Effector CD4-positive, alpha-beta T cell (primary cell): ENCODE data around the gene WDR18.

ENCODE experiments used
- DNase-seq: peaks from one replicate; pipeline ENCODE4 v3.0.0-alpha.2; 2020

The WDR18 gene

GRCh38 chr19:1009041-1009980 is 25.2 kb downstream of the WDR18 start:
- DNase-seq = no peak

- DNase-seq = no peak
These were observed 25.9 kb downstream of the WDR18 start for GRCh38 chr19:1009981-1010538.

GRCh38 chr19:1010586-1011510 is 26.7 kb downstream of the WDR18 start:
- no peak for DNase-seq

GRCh38 chr19:1011831-1012333 is 27.7 kb downstream of the WDR18 start:
- DNase-seq = no peak

GRCh38 chr19:1012334-1012733 is 28.2 kb downstream of the WDR18 start:
- DNase-seq = no peak

- no peak for DNase-seq
These were observed 29.1 kb downstream of the WDR18 start for GRCh38 chr19:1013218-1013617.

GRCh38 chr19:1014161-1015060 is 30.3 kb downstream of the WDR18 start:
- DNase-seq = no peak

GRCh38 chr19:1015061-1015781 is 31.1 kb downstream of the WDR18 start:
- DNase-seq = no peak

GRCh38 chr19:1015782-1016646 is 31.9 kb downstream of the WDR18 start:
- DNase-seq = no peak

GRCh38 chr19:1016647-1017114 is 32.5 kb downstream of the WDR18 start:
- DNase-seq = no peak

- DNase-seq = no peak
These were observed 33.2 kb downstream of the WDR18 start for GRCh38 chr19:1017115-1017905.

- DNase-seq = no peak
These were observed 33.8 kb downstream of the WDR18 start for GRCh38 chr19:1017906-1018305.

GRCh38 chr19:1018393-1018792 is 34.2 kb downstream of the WDR18 start:
- DNase-seq = no peak

- DNase-seq = no peak
These were observed 34.9 kb downstream of the WDR18 start for GRCh38 chr19:1018932-1019615.

- no peak for DNase-seq
These were observed 35.4 kb downstream of the WDR18 start for GRCh38 chr19:1019616-1019961.

GRCh38 chr19:1019980-1020867 is 36.1 kb downstream of the WDR18 start:
- no peak for DNase-seq

GRCh38 chr19:1020868-1021425 is 36.8 kb downstream of the WDR18 start, which contains the start of gene TMEM259:
Gene TMEM259 (minus strand): TSS chr19:1021123. CDS start chr19:1020996, 127 bp downstream.
- DNase-seq = peak; percentile 98
